ENCODE measurements around the gene MYO1C. TPM values are rescaled to one million over a fixed set of nuclear protein-coding genes. Genes with fewer than 3 reads are reported as not detected.
"Not testable (repeated sequence)": the region's sequence is repeated elsewhere in the genome, so short reads cannot be mapped to it uniquely, and the experiment has no call there.

MYO1C gene
- polyA plus RNA-seq, 4 donors, result 51.1 to 67.1 (median 59.8) TPM

GRCh38 chr17:1431631-1432104, 60.8 kb downstream of the MYO1C start:
- WGBS, 3 donors, result 61 to 84% (median 80%) methylated on average over 2 of the region's 2 CpGs
- Histone ChIP-seq H3K27ac (ENCODE audit: low read depth in 1 of 3, low read length in 2 of 3) (no peak overlapping the region), H3K9me3 (ENCODE audit: control insufficient read depth in 2 of 2, insufficient read depth in 1 of 2, low read depth in 1 of 2, low read length in 1 of 2) (no peaks in the 10 kb centered on the region), H3K27me3 (ENCODE audit: control insufficient read depth in 3 of 3, insufficient read depth in 3 of 3, low read length in 3 of 3) (no peaks in the 10 kb centered on the region), H3K4me1 (ENCODE audit: control insufficient read depth in 3 of 3, insufficient read depth in 2 of 3, low read depth in 1 of 3, low read length in 2 of 3) (no peaks in the 10 kb centered on the region), H3K4me3 (ENCODE audit: low read depth in 1 of 3, low read length in 3 of 3) (no peak overlapping the region), H3K36me3 (ENCODE audit: control insufficient read depth in 3 of 3, insufficient read depth in 2 of 3, low read depth in 1 of 3, low read length in 3 of 3) (peaks cover 12 to 61% (median 20%) of the 10 kb centered on the region in 3 donors)
- DNase-seq (no peak), FAIRE-seq (no peak)

GRCh38 chr17:1423456-1424135, 68.9 kb downstream of the MYO1C start:
- Histone ChIP-seq H3K4me1 (ENCODE audit: control insufficient read depth in 3 of 3, insufficient read depth in 2 of 3, low read depth in 1 of 3, low read length in 2 of 3) (no peaks in the 10 kb centered on the region), H3K36me3 (ENCODE audit: control insufficient read depth in 3 of 3, insufficient read depth in 2 of 3, low read depth in 1 of 3, low read length in 3 of 3) (peaks cover 8 to 56% (median 21%) of the 10 kb centered on the region in 3 donors), H3K27ac (ENCODE audit: low read depth in 1 of 3, low read length in 2 of 3) (no peak overlapping the region), H3K9me3 (ENCODE audit: control insufficient read depth in 2 of 2, insufficient read depth in 1 of 2, low read depth in 1 of 2, low read length in 1 of 2) (no peaks in the 10 kb centered on the region), H3K4me3 (ENCODE audit: low read depth in 1 of 3, low read length in 3 of 3) (no peak overlapping the region), H3K27me3 (ENCODE audit: control insufficient read depth in 3 of 3, insufficient read depth in 3 of 3, low read length in 3 of 3) (no peaks in the 10 kb centered on the region)
- DNase-seq (no peak), FAIRE-seq (no peak)
- 80 to 85% (median 81%) methylated on average over 10 of the region's 10 CpGs for WGBS, 3 donors

GRCh38 chr17:1422885-1423284, 69.6 kb downstream of the MYO1C start:
- Histone ChIP-seq H3K27me3 (ENCODE audit: control insufficient read depth in 3 of 3, insufficient read depth in 3 of 3, low read length in 3 of 3) (no peaks in the 10 kb centered on the region), H3K4me1 (ENCODE audit: control insufficient read depth in 3 of 3, insufficient read depth in 2 of 3, low read depth in 1 of 3, low read length in 2 of 3) (no peaks in the 10 kb centered on the region), H3K4me3 (ENCODE audit: low read depth in 1 of 3, low read length in 3 of 3) (no peak overlapping the region), H3K27ac (ENCODE audit: low read depth in 1 of 3, low read length in 2 of 3) (no peak overlapping the region), H3K36me3 (ENCODE audit: control insufficient read depth in 3 of 3, insufficient read depth in 2 of 3, low read depth in 1 of 3, low read length in 3 of 3) (peaks cover 8 to 58% (median 26%) of the 10 kb centered on the region in 3 donors), H3K9me3 (ENCODE audit: control insufficient read depth in 2 of 2, insufficient read depth in 1 of 2, low read depth in 1 of 2, low read length in 1 of 2) (no peaks in the 10 kb centered on the region)
- WGBS, 3 donors, result 74 to 83% (median 82%) methylated on average over 7 of the region's 7 CpGs
- FAIRE-seq (no peak), DNase-seq (no peak)

- Histone ChIP-seq H3K4me1 (ENCODE audit: control insufficient read depth in 3 of 3, insufficient read depth in 2 of 3, low read depth in 1 of 3, low read length in 2 of 3) (no peaks in the 10 kb centered on the region), H3K36me3 (ENCODE audit: control insufficient read depth in 3 of 3, insufficient read depth in 2 of 3, low read depth in 1 of 3, low read length in 3 of 3) (peaks cover 8 to 55% (median 26%) of the 10 kb centered on the region in 3 donors), H3K4me3 (ENCODE audit: low read depth in 1 of 3, low read length in 3 of 3) (no peak overlapping the region), H3K27ac (ENCODE audit: low read depth in 1 of 3, low read length in 2 of 3) (no peak overlapping the region), H3K9me3 (ENCODE audit: control insufficient read depth in 2 of 2, insufficient read depth in 1 of 2, low read depth in 1 of 2, low read length in 1 of 2) (no peaks in the 10 kb centered on the region), H3K27me3 (ENCODE audit: control insufficient read depth in 3 of 3, insufficient read depth in 3 of 3, low read length in 3 of 3) (no peaks in the 10 kb centered on the region)
- DNase-seq (no peak), FAIRE-seq (no peak)
- 93 to 95% (median 94%) methylated on average over 11 of the region's 11 CpGs for WGBS, 3 donors
Measured at GRCh38 chr17:1421470-1421869, 71.0 kb downstream of the MYO1C start.

GRCh38 chr17:1420981-1421380, 71.5 kb downstream of the MYO1C start:
- FAIRE-seq (no peak), DNase-seq (no peak)
- Histone ChIP-seq H3K4me1 (ENCODE audit: control insufficient read depth in 3 of 3, insufficient read depth in 2 of 3, low read depth in 1 of 3, low read length in 2 of 3) (no peaks in the 10 kb centered on the region), H3K27ac (ENCODE audit: low read depth in 1 of 3, low read length in 2 of 3) (no peak overlapping the region), H3K27me3 (ENCODE audit: control insufficient read depth in 3 of 3, insufficient read depth in 3 of 3, low read length in 3 of 3) (no peaks in the 10 kb centered on the region), H3K36me3 (ENCODE audit: control insufficient read depth in 3 of 3, insufficient read depth in 2 of 3, low read depth in 1 of 3, low read length in 3 of 3) (peaks cover 8 to 53% (median 26%) of the 10 kb centered on the region in 3 donors), H3K9me3 (ENCODE audit: control insufficient read depth in 2 of 2, insufficient read depth in 1 of 2, low read depth in 1 of 2, low read length in 1 of 2) (no peaks in the 10 kb centered on the region), H3K4me3 (ENCODE audit: low read depth in 1 of 3, low read length in 3 of 3) (no peak overlapping the region)
- WGBS, 3 donors, result 82 to 88% (median 88%) methylated on average over 2 of the region's 2 CpGs

GRCh38 chr17:1420163-1420562, 72.3 kb downstream of the MYO1C start:
- H3K36me3 ChIP-seq (ENCODE audit: control insufficient read depth in 3 of 3, insufficient read depth in 2 of 3, low read depth in 1 of 3, low read length in 3 of 3), result peaks cover 4 to 47% (median 24%) of the 10 kb centered on the region in 3 donors
- no peaks in the 10 kb centered on the region for H3K4me1 ChIP-seq (ENCODE audit: control insufficient read depth in 3 of 3, insufficient read depth in 2 of 3, low read depth in 1 of 3, low read length in 2 of 3)
- FAIRE-seq, result no peak
- no peak overlapping the region for H3K27ac ChIP-seq (ENCODE audit: low read depth in 1 of 3, low read length in 2 of 3)
- H3K27me3 ChIP-seq (ENCODE audit: control insufficient read depth in 3 of 3, insufficient read depth in 3 of 3, low read length in 3 of 3), result no peaks in the 10 kb centered on the region
- no peaks in the 10 kb centered on the region for H3K9me3 ChIP-seq (ENCODE audit: control insufficient read depth in 2 of 2, insufficient read depth in 1 of 2, low read depth in 1 of 2, low read length in 1 of 2)
- H3K4me3 ChIP-seq (ENCODE audit: low read depth in 1 of 3, low read length in 3 of 3), result no peak overlapping the region
- WGBS, 3 donors, result 97 to 98% (median 98%) methylated on average over 11 of the region's 11 CpGs
- DNase-seq, result no peak

- not testable (repeated sequence) for H3K4me1 ChIP-seq (ENCODE audit: control insufficient read depth in 3 of 3, insufficient read depth in 2 of 3, low read depth in 1 of 3, low read length in 2 of 3); DNase-seq; H3K27ac ChIP-seq (ENCODE audit: low read depth in 1 of 3, low read length in 2 of 3); FAIRE-seq; H3K27me3 ChIP-seq (ENCODE audit: control insufficient read depth in 3 of 3, insufficient read depth in 3 of 3, low read length in 3 of 3); H3K4me3 ChIP-seq (ENCODE audit: low read depth in 1 of 3, low read length in 3 of 3); H3K9me3 ChIP-seq (ENCODE audit: control insufficient read depth in 2 of 2, insufficient read depth in 1 of 2, low read depth in 1 of 2, low read length in 1 of 2)
- peaks cover 4 to 34% (median 20%) of the 10 kb centered on the region in 3 donors for H3K36me3 ChIP-seq (ENCODE audit: control insufficient read depth in 3 of 3, insufficient read depth in 2 of 3, low read depth in 1 of 3, low read length in 3 of 3)
- WGBS, 3 donors, result 82 to 92% (median 89%) methylated on average over 10 of the region's 10 CpGs
Measured at GRCh38 chr17:1418476-1418875, 74.0 kb downstream of the MYO1C start.

GRCh38 chr17:1416414-1416813, 76.1 kb downstream of the MYO1C start:
- Histone ChIP-seq H3K27me3 (ENCODE audit: control insufficient read depth in 3 of 3, insufficient read depth in 3 of 3, low read length in 3 of 3) (no peaks in the 10 kb centered on the region), H3K4me1 (ENCODE audit: control insufficient read depth in 3 of 3, insufficient read depth in 2 of 3, low read depth in 1 of 3, low read length in 2 of 3) (peaks cover 0 to 3% (median 0%) of the 10 kb centered on the region in 3 donors), H3K4me3 (ENCODE audit: low read depth in 1 of 3, low read length in 3 of 3) (no peak overlapping the region), H3K27ac (ENCODE audit: low read depth in 1 of 3, low read length in 2 of 3) (no peak overlapping the region), H3K36me3 (ENCODE audit: control insufficient read depth in 3 of 3, insufficient read depth in 2 of 3, low read depth in 1 of 3, low read length in 3 of 3) (peaks cover 0 to 27% (median 10%) of the 10 kb centered on the region in 3 donors), H3K9me3 (ENCODE audit: control insufficient read depth in 2 of 2, insufficient read depth in 1 of 2, low read depth in 1 of 2, low read length in 1 of 2) (peaks cover 0 to 4% of the 10 kb centered on the region in 2 donors)
- 91 to 95% (median 94%) methylated on average over 5 of the region's 5 CpGs for WGBS, 3 donors
- no peak for FAIRE-seq
- DNase-seq, result no peak
